HepG2 (cell line): ENCODE measurements around the gene SH2D7. TPM values are rescaled to one million over a fixed set of nuclear protein-coding genes. Genes with fewer than 3 reads are reported as not detected.
A peak's percentile ranks its signal among the peaks of the same experiment; 100 is the strongest.

ENCODE experiments used
- ATAC-seq: fragments of 200-7000 bp; cut with Tn5 transposase; 3 replicates; pipeline ENCODE4 v1.9.1; 2020; ENCODE audit warnings: mild to moderate bottlenecking, moderate library complexity
- BruUV-seq: library from RNA; stranded (reverse); fragments of 400-500 nt; replicated peaks from 2 replicates; lab custom pipeline; 2021; lab: Mats Ljungman, UMichigan
- CTCF ChIA-PET: fragments of 300-600 bp; formaldehyde crosslinking; extraction: SDS; loops from one replicate; lab custom pipeline; 2021; ENCODE audit warnings: low total read pairs, inconsistent platforms, low intra/inter-chr PET ratio; lab: Yijun Ruan, JAX
- POLR2A ChIA-PET: fragments of 350-600 bp; sonication (Branson Sonifier 250); formaldehyde crosslinking; loops from one replicate; lab custom pipeline; 2020; ENCODE audit warnings: antibody characterized with exemption, inconsistent platforms; lab: Yijun Ruan, JAX
- DNase-seq: peaks from one replicate; pipeline ENCODE4 v3.0.0-alpha.2; 2015; ENCODE audit warnings: low spot score
- FAIRE-seq: peaks from 3 replicates; lab custom pipeline; 2011; peaks lifted over from hg19 to GRCh38; lab: Jason Lieb, UNC
- H2AFZ ChIP-seq: one replicate; pipeline ENCODE4 v1.6.1; 2011; ENCODE audit warnings: low read length, inconsistent platforms
- H3K27ac ChIP-seq: fragments of 300-600 bp; 3 replicates; pipeline ENCODE4 v1.8.0; 2011; ENCODE audit warnings: mixed run types, mild to moderate bottlenecking, mixed read lengths, low read length, inconsistent platforms; ENCODE audit not compliant: insufficient read depth; ENCODE audit errors: extremely low read length
- H3K27me3 ChIP-seq, 2 experiments: fragments of 200-600 bp in 1 of 2; 2 replicates in 1 of 2; 3 replicates in 1 of 2; pipeline versions ENCODE4 v1.6.0 to v1.8.0; 2011; ENCODE audit warnings: low read length in 2 of 2, mild to moderate bottlenecking in 2 of 2, moderate library complexity in 2 of 2, inconsistent platforms in 1 of 2; ENCODE audit not compliant: insufficient read depth in 2 of 2, control insufficient read depth in 1 of 2
- H3K36me3 ChIP-seq, 2 experiments: fragments of 200-600 bp in 1 of 2; replicated peaks in 1 of 2; 2 replicates in 1 of 2; 3 replicates in 1 of 2; pipeline versions ENCODE4 v1.5.1 to v1.8.0; 2011; ENCODE audit warnings: low read length in 2 of 2, inconsistent platforms in 1 of 2; ENCODE audit not compliant: insufficient read depth in 2 of 2, control insufficient read depth in 1 of 2
- H3K4me1 ChIP-seq: 2 replicates; pipeline ENCODE4 v1.5.1; 2012; ENCODE audit warnings: low read length, inconsistent platforms; ENCODE audit not compliant: insufficient read depth
- H3K4me2 ChIP-seq: 2 replicates; pipeline ENCODE4 v1.6.0; 2011; ENCODE audit warnings: low read depth, low read length, inconsistent platforms
- H3K4me3 ChIP-seq, 3 experiments: fragments of 200-600 bp in 1 of 3; sonication (generic), shearing (Covaris generic) in 1 of 3; replicated peaks in 1 of 3; 2 replicates each; pipeline ENCODE4 v1.5.1; 2011 to 2016; ENCODE audit warnings: low read length in 3 of 3, inconsistent platforms in 2 of 3, low read depth in 2 of 3, mild to moderate bottlenecking in 2 of 3, control low read depth in 1 of 3, mixed read lengths in 1 of 3; ENCODE audit not compliant: insufficient read depth in 1 of 3
- H3K79me2 ChIP-seq: one replicate; pipeline ENCODE4 v1.6.1; 2011; ENCODE audit warnings: low read length, inconsistent platforms; ENCODE audit not compliant: insufficient read depth
- H3K9ac ChIP-seq: 2 replicates; pipeline ENCODE4 v1.6.0; 2011; ENCODE audit warnings: mild to moderate bottlenecking, low read depth, low read length, inconsistent platforms; ENCODE audit not compliant: insufficient read depth
- H3K9me3 ChIP-seq: 2 replicates; pipeline ENCODE4 v1.5.1; 2012; ENCODE audit warnings: mild to moderate bottlenecking, low read length
- H4K20me1 ChIP-seq: 2 replicates; pipeline ENCODE4 v1.6.0; 2011; ENCODE audit warnings: inconsistent platforms, mild to moderate bottlenecking, low read length, moderate library complexity; ENCODE audit not compliant: insufficient read depth
- ASH2L ChIP-seq: fragments of 300-600, 200-600 bp; sonication (generic); IDR thresholded peaks from 2 replicates; pipeline ENCODE4 v1.7.0; 2017; ENCODE audit warnings: low read depth, mild to moderate bottlenecking, moderate library complexity, mixed read lengths, low read length; ENCODE audit not compliant: insufficient read length
- BCL6 ChIP-seq: IDR thresholded peaks from 2 replicates; pipeline ENCODE4 v1.6.1; 2016; ENCODE audit warnings: missing genetic modification reagents, missing compliant biosample characterization
- CEBPB ChIP-seq: IDR thresholded peaks from 2 replicates; pipeline ENCODE4 v1.6.1; 2011; ENCODE audit warnings: low read depth, low read length, improper control_type of control experiment, borderline replicate concordance
- CEBPG ChIP-seq: IDR thresholded peaks from 2 replicates; pipeline ENCODE4 v1.6.1; 2016
- CHD4 ChIP-seq: fragments of 200-600 bp; sonication (generic); IDR thresholded peaks from 2 replicates; pipeline ENCODE4 v1.7.0; 2017; ENCODE audit warnings: mild to moderate bottlenecking, low read length, borderline replicate concordance
- HNF4G ChIP-seq, 2 experiments: sonication (generic) in 1 of 2; formaldehyde crosslinking in 1 of 2; IDR thresholded peaks; 2 replicates each; pipeline versions ENCODE4 v1.4.0 to v1.6.1; 2011 to 2020; ENCODE audit warnings: borderline replicate concordance in 2 of 2, low read depth in 2 of 2, mild to moderate bottlenecking in 2 of 2, low read length in 1 of 2, missing genetic modification reagents in 1 of 2, moderate library complexity in 1 of 2
- KAT7 ChIP-seq: IDR thresholded peaks from 2 replicates; pipeline ENCODE4 v1.6.1; 2018; ENCODE audit warnings: borderline replicate concordance, missing compliant biosample characterization
- NCOR1 ChIP-seq: fragments of 200-600 bp; sonication (generic); IDR thresholded peaks from 2 replicates; pipeline ENCODE4 v1.7.0; 2017; ENCODE audit warnings: antibody characterized with exemption, low read length, borderline replicate concordance
- SMYD3 ChIP-seq: sonication (generic); formaldehyde crosslinking; IDR thresholded peaks from 2 replicates; pipeline ENCODE4 v1.8.1; 2023; ENCODE audit warnings: mild to moderate bottlenecking, missing genetic modification reagents
- SNRNP70 ChIP-seq: fragments of 200-400 bp; formaldehyde crosslinking; IDR thresholded peaks from 2 replicates; pipeline ENCODE4 v1.6.1; 2017; ENCODE audit warnings: mild to moderate bottlenecking, low read depth, low read length, moderate library complexity
- TAF15 ChIP-seq: fragments of 200-400 bp; formaldehyde crosslinking; IDR thresholded peaks from one replicate; pipeline ENCODE4 v1.6.1; 2018; ENCODE audit warnings: mild to moderate bottlenecking, low read depth, low read length; ENCODE audit not compliant: poor library complexity, severe bottlenecking
- ZNF335 ChIP-seq: sonication (generic); formaldehyde crosslinking; IDR thresholded peaks from 2 replicates; pipeline ENCODE4 v1.4.0; 2020; ENCODE audit warnings: missing genetic modification reagents
- ZSCAN29 ChIP-seq: sonication (generic); formaldehyde crosslinking; conservative IDR thresholded peaks from 2 replicates; pipeline ENCODE4 v1.4.0; 2020; ENCODE audit warnings: mild to moderate bottlenecking, missing genetic modification reagents
- WGBS: methylation state at CpG from one replicate; pipeline ENCODE4 v1.1.6; 2017; ENCODE audit warnings: low lambda C conversion rate; 5-methylcytosine and 5-hydroxymethylcytosine counted together
- in situ Hi-C: cut with HindIII; loops from 2 replicates; pipeline ENCODE4 v1.10.0; 2017; ENCODE audit warnings: low pct_unique_long_range_greater_than_20kb; ENCODE audit not compliant: extremely low pct_ligation_motif_present
- intact Hi-C: fragments of 100-400 bp; cut with micrococcal nuclease; formaldehyde crosslinking; loops from one replicate; pipeline ENCODE4 v1.10.0; 2022; ENCODE audit not compliant: unreplicated experiment
- polyA plus RNA-seq, 8 experiments: library from polyadenylated mRNA; depleted of rRNA in 3 of 8; stranded (reverse) in 7 of 8; unstranded in 1 of 8; fragments of >200 nt; fragmentation: Illumina TruSeq in 4 of 8; extraction: Trizol in 4 of 8; gene quantifications; 2 replicates each; pipeline versions ENCODE4 v1.2.1 to v1.2.3, GENCODE V29; 2011 to 2016; ENCODE audit warnings: low read depth in 4 of 8, missing spikeins in 1 of 8, mixed read lengths in 1 of 8; ENCODE audit not compliant: insufficient read depth in 1 of 8
- total RNA-seq, 5 experiments: library from RNA; depleted of rRNA; stranded (reverse); fragments of >200 nt; fragmentation: Illumina TruSeq; extraction: Trizol; gene quantifications; 2 replicates each; pipeline ENCODE4 v1.2.3, GENCODE V29; 2016; ENCODE audit warnings: low read depth in 1 of 5
- TF ChIP-seq, protein P1 (sequence below): sonication (generic); formaldehyde crosslinking; IDR thresholded peaks from 2 replicates; pipeline ENCODE4 v1.4.0; 2020; ENCODE audit warnings: missing genetic modification reagents, mild to moderate bottlenecking, borderline replicate concordance
- TF ChIP-seq, protein P2 (sequence below): sonication (generic); formaldehyde crosslinking; IDR thresholded peaks from 2 replicates; pipeline ENCODE4 v1.5.1; 2020; ENCODE audit warnings: missing genetic modification reagents, mild to moderate bottlenecking, borderline replicate concordance

SH2D7 gene
- total and polyA plus RNA-seq, 2 of the 13 experiments (the other 11 are each of a cell fraction or from before 2014, with no cell fraction given) = not detected

DNA sequence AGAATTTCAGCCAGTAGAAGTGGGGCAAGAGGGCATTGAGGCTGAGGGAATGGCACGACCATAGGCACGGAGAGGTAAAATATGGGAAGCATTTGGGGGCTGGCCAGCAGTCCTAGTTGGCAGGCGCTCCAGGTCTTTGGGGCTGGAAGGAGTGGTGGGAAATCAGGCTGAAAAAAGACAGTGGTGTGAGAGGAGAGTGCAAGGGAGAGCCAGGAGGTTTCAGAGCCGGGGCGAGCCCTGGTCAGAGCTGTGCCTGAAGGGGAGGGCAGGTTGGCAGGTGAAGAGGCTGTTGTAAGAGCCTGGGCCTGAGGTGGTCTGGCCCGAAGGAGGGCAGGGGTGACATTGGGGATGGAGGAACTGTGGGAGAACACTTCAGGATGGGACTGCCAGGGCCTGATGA, 55.2 kb downstream of the SH2D7 start (continued):
- TF ChIP-seq TAF15 (no peak), HNF4G (IDR thresholded peaks at IDR 0.05; ENCODE audit: borderline replicate concordance, low read depth, low read length) (no peak), HNF4G (CRISPR knock-in tag; IDR thresholded peaks at IDR 0.05; ENCODE audit: borderline replicate concordance, low read depth) (no peak)

DNA sequence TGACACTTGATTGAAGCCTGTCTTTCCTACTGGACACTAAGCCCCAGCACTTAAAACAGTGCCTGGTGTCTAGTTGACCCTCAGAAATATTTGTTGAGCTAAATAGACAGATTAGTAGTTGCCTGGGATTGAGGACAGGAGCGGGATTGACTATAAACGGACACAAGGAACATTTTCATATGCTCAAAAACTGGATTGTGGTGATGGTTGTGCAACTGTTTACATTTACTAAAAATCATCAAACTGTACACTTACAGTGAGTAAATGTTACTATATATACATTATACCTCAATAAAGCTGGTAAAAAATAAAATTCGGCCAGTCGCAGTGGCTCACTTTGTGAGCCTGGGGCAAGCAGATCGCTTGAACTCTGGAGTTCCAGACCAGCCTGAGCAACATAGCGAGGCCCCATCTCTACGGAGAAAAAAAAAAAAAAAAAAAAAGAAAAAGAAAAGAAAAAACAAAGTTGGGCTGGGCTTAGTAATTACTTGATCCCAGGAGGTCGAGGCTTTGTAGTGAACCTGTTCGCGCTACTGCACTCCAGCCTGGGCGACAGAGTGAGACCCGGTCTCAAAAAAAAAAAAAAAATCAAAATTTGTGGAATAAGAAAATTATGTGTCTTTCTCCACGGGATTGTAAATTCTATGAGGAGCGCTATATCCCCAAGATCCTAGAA, 56.2 kb downstream of the SH2D7 start:
- WGBS = 2% methylated on average over 14 of the region's 14 CpGs
- no peaks in the 10 kb centered on the region for H3K36me3 ChIP-seq
- in situ Hi-C loops = no loop called here
- peaks cover 3% of the 10 kb centered on the region; the same call in 1 of the 2 replicates for H4K20me1 ChIP-seq
- H3K4me3 ChIP-seq = peak overlapping the region; percentile 75 to 85 (median 84)
- H2AFZ ChIP-seq = peak overlapping the region; percentile 19
- no peak for DNase-seq
- H3K9me3 ChIP-seq = no peaks in the 10 kb centered on the region
- H3K4me2 ChIP-seq = peak overlapping the region; percentile 91
- intact Hi-C loops = loop anchor here (1.0 kb wide), 1 partner anchor 17 kb away; the partner anchor contains the start of gene CIB2
- BruUV-seq = TSS peak; percentile 92
- peak overlapping the region; percentile 57 for H3K27ac ChIP-seq
- H3K4me1 ChIP-seq = peaks cover 26% of the 10 kb centered on the region
- TF ChIP-seq KAT7 (CRISPR knock-in tag) (0 out of 2 replicates have a peak, but pooled peaks have one; percentile 2), ZSCAN29 (CRISPR knock-in tag) (no peak), SMYD3 (CRISPR knock-in tag) (no peak), CEBPB (peak; percentile 1; the same call in 1 of the 2 replicates), SNRNP70 (no peak), ASH2L (peak; percentile 43), CHD4 (peak; percentile 27; the same call in 1 of the 2 replicates), ZNF335 (CRISPR knock-in tag) (0 out of 2 replicates have a peak, but pooled peaks have one; percentile 22), BCL6 (CRISPR knock-in tag) (peak; percentile 78), CEBPG (CRISPR knock-in tag) (0 out of 2 replicates have a peak, but pooled peaks have one; percentile 24), NCOR1 (0 out of 2 replicates have a peak, but pooled peaks have one; percentile 33)
- TF ChIP-seq, protein P1, sequence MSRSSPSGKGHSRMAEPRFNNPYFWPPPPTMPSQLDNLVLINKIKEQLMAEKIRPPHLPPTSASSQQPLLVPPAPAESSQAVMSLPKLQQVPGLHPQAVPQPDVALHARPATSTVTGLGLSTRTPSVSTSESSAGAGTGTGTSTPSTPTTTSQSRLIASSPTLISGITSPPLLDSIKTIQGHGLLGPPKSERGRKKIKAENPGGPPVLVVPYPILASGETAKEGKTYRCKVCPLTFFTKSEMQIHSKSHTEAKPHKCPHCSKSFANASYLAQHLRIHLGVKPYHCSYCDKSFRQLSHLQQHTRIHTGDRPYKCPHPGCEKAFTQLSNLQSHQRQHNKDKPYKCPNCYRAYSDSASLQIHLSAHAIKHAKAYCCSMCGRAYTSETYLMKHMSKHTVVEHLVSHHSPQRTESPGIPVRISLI (CRISPR knock-in tag) = 0 out of 2 replicates have a peak, but pooled peaks have one; percentile 14
- TF ChIP-seq, protein P2, sequence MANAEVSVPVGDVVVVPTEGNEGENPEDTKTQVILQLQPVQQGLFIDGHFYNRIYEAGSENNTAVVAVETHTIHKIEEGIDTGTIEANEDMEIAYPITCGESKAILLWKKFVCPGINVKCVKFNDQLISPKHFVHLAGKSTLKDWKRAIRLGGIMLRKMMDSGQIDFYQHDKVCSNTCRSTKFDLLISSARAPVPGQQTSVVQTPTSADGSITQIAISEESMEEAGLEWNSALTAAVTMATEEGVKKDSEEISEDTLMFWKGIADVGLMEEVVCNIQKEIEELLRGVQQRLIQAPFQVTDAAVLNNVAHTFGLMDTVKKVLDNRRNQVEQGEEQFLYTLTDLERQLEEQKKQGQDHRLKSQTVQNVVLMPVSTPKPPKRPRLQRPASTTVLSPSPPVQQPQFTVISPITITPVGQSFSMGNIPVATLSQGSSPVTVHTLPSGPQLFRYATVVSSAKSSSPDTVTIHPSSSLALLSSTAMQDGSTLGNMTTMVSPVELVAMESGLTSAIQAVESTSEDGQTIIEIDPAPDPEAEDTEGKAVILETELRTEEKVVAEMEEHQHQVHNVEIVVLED (CRISPR knock-in tag) = peak; percentile 36; the same call in 1 of the 2 replicates
- FAIRE-seq = no peak
- ChIA-PET CTCF (no interaction called here), POLR2A (interaction anchor here (0.6 to 1.5 kb wide), 8 partner anchors 9 to 289 kb away, joined by 3 to 11 read pairs (median 4); partner anchors contain the start of genes CIB2 and SKIC8)
- H3K27me3 ChIP-seq = no peaks in the 10 kb centered on the region
- peak; percentile 42 for ATAC-seq
- H3K79me2 ChIP-seq = peaks cover 15% of the 10 kb centered on the region
- peak overlapping the region; percentile 77 for H3K9ac ChIP-seq
